Lower lobe of right lung (tissue), 2 donors: ENCODE results near the gene ATL2. TPM values are rescaled to one million over a fixed set of nuclear protein-coding genes. Genes with fewer than 3 reads are reported as not detected.
"Not testable (repeated sequence)": the region's sequence is repeated elsewhere in the genome, so short reads cannot be mapped to it uniquely, and the experiment has no call there.

ENCODE experiments used
- ATAC-seq, 2 donors: fragments of 200-7000 bp; cut with Tn5 transposase; one replicate each; pipeline ENCODE4 v1.9.1; 2020 to 2022; ENCODE audit warnings: mild to moderate bottlenecking in 2 of 2, moderate library complexity in 2 of 2
- DNase-seq: peaks from one replicate; pipeline ENCODE4 v3.0.0-alpha.2; 2020
- H3K27ac ChIP-seq: fragments of 200-600 bp; one replicate; pipeline ENCODE4 v1.8.0; 2022
- H3K27me3 ChIP-seq: fragments of 200-600 bp; one replicate; pipeline ENCODE4 v1.8.0; 2022; ENCODE audit warnings: low read depth
- H3K36me3 ChIP-seq: fragments of 200-600 bp; one replicate; pipeline ENCODE4 v1.8.0; 2022; ENCODE audit warnings: mild to moderate bottlenecking
- H3K4me1 ChIP-seq: fragments of 200-600 bp; one replicate; pipeline ENCODE4 v1.8.0; 2022
- H3K4me3 ChIP-seq: fragments of 200-600 bp; one replicate; pipeline ENCODE4 v1.8.0; 2022; ENCODE audit warnings: mild to moderate bottlenecking
- H3K9me3 ChIP-seq: fragments of 200-600 bp; one replicate; pipeline ENCODE4 v1.8.0; 2022
- intact Hi-C: fragments of 100-400 bp; cut with DNase I; formaldehyde crosslinking; loops from one replicate; pipeline ENCODE4 v1.11.0; 2022
- total RNA-seq: library from RNA; stranded (reverse); fragmentation: NEBNext Ultra II Directional; extraction: Animal tissue kit (Norgen Biotek cat#: 25700); gene quantifications from one replicate; pipeline ENCODE4 v1.2.1, GENCODE V29; 2021
- TF ChIP-seq, protein P1 (sequence below): fragments of 200-600 bp; IDR thresholded peaks from one replicate; pipeline ENCODE4 v1.8.0; 2022; ENCODE audit warnings: antibody characterized with exemption, mild to moderate bottlenecking
- donor health status: DM: no; HTN: yes; CAD: no; lungs with severe emphysema.

ATL2 gene
- total RNA-seq, 1 donor from 2014 or later: 62.6 TPM

DNA sequence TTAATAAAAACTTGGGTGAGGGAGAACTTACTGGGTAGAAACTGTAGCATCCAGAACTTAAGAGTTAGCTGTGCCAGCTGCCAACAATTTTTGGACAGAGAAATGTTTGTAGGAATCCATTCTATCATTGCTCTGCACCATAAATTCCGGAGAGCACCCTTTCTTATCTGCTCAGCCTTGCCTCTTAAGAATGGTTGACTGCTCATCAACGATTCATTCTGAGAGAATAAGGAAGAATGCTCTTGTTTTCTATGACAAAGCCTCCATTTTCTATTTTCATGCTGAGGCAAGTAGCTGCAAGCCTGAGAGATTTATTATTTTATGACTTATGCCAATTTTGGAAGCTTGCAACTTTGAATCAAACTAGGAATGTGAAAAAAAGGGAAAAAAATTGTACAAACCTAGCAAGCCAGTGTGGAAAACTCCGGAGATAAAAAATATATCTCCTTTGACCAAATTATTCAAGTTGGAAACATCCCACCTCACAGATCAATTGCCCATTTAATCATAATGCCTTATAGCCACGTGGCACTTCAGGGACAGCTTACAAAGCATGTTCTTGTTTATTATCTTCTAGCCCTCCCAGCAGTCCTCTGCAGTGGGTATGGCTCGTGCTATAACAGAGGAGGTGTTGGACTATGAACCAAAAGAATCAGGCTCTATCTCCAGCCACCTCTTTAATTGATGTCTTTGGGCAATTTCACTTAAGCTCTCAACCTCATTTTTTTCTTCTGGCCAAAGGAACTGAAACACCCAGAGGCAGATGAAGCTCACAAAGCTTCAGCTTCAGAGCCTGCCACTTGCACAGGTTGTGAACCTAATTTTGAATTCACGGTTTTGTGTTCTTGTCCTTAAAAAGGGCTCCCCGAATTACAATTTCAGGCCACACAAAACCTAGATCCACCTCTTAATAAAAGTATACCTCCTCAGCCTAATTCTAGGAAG is 40.9 kb upstream of the ATL2 start:
- ATAC-seq (no peak), DNase-seq (no peak)
- H3K4me3 ChIP-seq: no peak overlapping the region
- H3K9me3 ChIP-seq: peaks cover 2% of the 10 kb centered on the region
- intact Hi-C loops: no loop called here
- H3K4me1 ChIP-seq: no peaks in the 10 kb centered on the region
- TF ChIP-seq, protein P1, sequence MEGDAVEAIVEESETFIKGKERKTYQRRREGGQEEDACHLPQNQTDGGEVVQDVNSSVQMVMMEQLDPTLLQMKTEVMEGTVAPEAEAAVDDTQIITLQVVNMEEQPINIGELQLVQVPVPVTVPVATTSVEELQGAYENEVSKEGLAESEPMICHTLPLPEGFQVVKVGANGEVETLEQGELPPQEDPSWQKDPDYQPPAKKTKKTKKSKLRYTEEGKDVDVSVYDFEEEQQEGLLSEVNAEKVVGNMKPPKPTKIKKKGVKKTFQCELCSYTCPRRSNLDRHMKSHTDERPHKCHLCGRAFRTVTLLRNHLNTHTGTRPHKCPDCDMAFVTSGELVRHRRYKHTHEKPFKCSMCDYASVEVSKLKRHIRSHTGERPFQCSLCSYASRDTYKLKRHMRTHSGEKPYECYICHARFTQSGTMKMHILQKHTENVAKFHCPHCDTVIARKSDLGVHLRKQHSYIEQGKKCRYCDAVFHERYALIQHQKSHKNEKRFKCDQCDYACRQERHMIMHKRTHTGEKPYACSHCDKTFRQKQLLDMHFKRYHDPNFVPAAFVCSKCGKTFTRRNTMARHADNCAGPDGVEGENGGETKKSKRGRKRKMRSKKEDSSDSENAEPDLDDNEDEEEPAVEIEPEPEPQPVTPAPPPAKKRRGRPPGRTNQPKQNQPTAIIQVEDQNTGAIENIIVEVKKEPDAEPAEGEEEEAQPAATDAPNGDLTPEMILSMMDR: no peak
- no peaks in the 10 kb centered on the region for H3K27me3 ChIP-seq
- no peaks in the 10 kb centered on the region for H3K36me3 ChIP-seq
- H3K27ac ChIP-seq: no peak overlapping the region

DNA sequence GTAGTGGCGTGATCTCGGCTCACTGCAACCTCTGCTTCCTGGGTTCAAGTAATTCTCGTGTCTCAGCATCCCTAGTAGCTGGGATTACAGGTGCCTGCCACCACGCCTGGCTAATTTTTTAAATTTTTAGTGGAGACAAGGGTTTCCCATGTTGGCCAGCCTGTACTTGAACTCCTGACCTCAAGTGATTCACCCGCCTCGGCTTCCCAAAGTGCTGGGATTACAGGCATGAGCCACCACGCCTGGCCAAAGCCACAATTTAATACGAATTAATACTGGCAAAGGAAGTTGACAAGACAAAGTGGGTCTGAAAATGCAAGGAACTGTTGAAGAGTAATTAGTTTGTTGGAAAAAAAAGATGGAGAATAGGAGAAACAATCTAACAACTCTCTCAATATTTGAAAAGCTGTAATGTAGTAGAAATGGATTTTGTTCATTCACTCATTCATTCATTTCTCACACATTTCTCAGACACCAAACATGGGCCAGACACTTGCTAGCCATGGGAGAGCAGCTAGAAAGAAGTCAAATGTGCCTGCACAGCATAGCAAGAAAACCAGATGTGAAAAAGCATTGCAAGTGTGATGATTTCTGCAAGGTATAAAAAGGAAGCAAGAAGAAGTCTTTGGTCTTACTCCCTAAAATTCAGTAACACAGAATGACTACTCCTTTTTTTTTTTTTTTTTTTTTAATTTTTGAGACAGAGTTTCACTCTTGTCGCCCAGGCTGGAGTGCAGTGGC is 39.4 kb upstream of the ATL2 start:
- TF ChIP-seq, protein P1: no peak
- no peak overlapping the region for H3K4me3 ChIP-seq
- peaks cover 9% of the 10 kb centered on the region for H3K9me3 ChIP-seq
- no peaks in the 10 kb centered on the region for H3K36me3 ChIP-seq
- no peak for DNase-seq
- intact Hi-C loops: no loop called here
- no peak for ATAC-seq
- H3K27ac ChIP-seq: no peak overlapping the region
- H3K27me3 ChIP-seq: no peaks in the 10 kb centered on the region
- no peaks in the 10 kb centered on the region for H3K4me1 ChIP-seq

- no peak overlapping the region for H3K27ac ChIP-seq
- no peaks in the 10 kb centered on the region for H3K27me3 ChIP-seq
- H3K4me1 ChIP-seq: no peaks in the 10 kb centered on the region
- no peak for DNase-seq
- intact Hi-C loops: no loop called here
- TF ChIP-seq, protein P1: no peak
- peaks cover 9% of the 10 kb centered on the region for H3K9me3 ChIP-seq
- H3K4me3 ChIP-seq: no peak overlapping the region
- H3K36me3 ChIP-seq: no peaks in the 10 kb centered on the region
- no peak for ATAC-seq
Observed at GRCh38 chr2:38415728-38416291, 38.7 kb upstream of the ATL2 start.

DNA sequence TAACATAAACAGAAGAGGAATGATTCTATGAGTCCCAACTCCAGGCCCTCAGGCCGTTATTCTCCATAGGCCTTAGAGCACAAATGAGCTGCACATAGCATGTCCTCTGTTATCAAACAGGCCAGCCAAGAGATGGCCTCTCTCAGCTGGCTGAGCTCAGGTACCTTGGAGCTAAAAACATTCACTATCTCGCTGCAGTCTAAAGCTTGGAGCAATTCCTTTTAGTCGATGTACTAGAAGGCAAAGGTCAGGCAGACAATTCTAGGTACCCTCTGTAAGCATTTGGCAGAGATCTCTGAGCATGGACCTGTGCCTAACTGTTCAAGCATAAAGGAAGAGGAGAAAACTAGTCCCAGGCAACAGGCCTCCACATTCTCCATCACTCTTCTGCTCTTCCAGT is 38.0 kb upstream of the ATL2 start:
- Histone ChIP-seq H3K27ac (no peak overlapping the region), H3K36me3 (no peaks in the 10 kb centered on the region), H3K4me3 (no peak overlapping the region), H3K9me3 (peaks cover 9% of the 10 kb centered on the region), H3K4me1 (peaks cover under 1% of the 10 kb centered on the region), H3K27me3 (no peaks in the 10 kb centered on the region)
- TF ChIP-seq, protein P1: no peak
- intact Hi-C loops: no loop called here
- DNase-seq (no peak), ATAC-seq (no peak)

GRCh38 chr2:38412235-38412871 is 35.3 kb upstream of the ATL2 start:
- not testable (repeated sequence) for ATAC-seq

More at GRCh38 chr2:38412235-38412871, 35.3 kb upstream of the ATL2 start:
- intact Hi-C loops, H3K9me3 ChIP-seq, H3K27ac ChIP-seq, H3K27me3 ChIP-seq, H3K36me3 ChIP-seq, DNase-seq, H3K4me3 ChIP-seq: not testable (repeated sequence)
- H3K4me1 ChIP-seq: peaks cover 27% of the 10 kb centered on the region
